ENCODE measurements around the gene KIF16B.

DNA sequence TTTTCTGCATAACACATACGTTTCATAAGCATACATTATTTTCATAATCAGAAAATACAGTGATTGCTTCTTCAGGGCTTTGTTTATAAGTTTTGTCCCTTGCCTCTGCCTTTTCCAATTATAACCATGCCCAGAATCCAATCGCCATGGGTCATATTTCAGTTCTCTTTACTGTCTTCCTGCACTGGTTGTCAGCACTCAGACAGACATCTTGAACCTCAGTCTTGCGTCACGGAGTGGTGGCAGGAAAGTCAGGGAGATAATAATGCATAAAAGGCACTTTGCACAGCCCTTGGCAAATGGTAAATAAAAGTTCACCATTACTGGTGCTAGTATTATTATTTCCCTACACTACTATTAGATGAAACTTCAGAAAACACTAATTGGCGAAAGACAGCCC lies 7.2 kb downstream of the KIF16B start:
- TF ChIP-seq, protein P1, sequence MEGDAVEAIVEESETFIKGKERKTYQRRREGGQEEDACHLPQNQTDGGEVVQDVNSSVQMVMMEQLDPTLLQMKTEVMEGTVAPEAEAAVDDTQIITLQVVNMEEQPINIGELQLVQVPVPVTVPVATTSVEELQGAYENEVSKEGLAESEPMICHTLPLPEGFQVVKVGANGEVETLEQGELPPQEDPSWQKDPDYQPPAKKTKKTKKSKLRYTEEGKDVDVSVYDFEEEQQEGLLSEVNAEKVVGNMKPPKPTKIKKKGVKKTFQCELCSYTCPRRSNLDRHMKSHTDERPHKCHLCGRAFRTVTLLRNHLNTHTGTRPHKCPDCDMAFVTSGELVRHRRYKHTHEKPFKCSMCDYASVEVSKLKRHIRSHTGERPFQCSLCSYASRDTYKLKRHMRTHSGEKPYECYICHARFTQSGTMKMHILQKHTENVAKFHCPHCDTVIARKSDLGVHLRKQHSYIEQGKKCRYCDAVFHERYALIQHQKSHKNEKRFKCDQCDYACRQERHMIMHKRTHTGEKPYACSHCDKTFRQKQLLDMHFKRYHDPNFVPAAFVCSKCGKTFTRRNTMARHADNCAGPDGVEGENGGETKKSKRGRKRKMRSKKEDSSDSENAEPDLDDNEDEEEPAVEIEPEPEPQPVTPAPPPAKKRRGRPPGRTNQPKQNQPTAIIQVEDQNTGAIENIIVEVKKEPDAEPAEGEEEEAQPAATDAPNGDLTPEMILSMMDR (conservative IDR thresholded peaks at IDR 0.05 in 1 of 2, IDR thresholded peaks at IDR 0.05 in 1 of 2; ENCODE audit: extremely low read depth in 1 of 2, insufficient read depth in 1 of 2, low read depth in 1 of 2, low read length in 2 of 2), result no peak
- no peak for TF ChIP-seq EZH2 (IDR thresholded peaks at IDR 0.05; ENCODE audit: borderline replicate concordance, low read length)

All from mammary epithelial cell (primary cell).